K562 (cell line): ENCODE results near the gene APCDD1L. TPM values are rescaled to one million over a fixed set of nuclear protein-coding genes. Genes with fewer than 3 reads are reported as not detected.

Experiments used
- polyA plus RNA-seq, 8 experiments: library from polyadenylated mRNA; depleted of rRNA in 4 of 8; stranded (reverse) in 5 of 8; unstranded in 3 of 8; fragments of >200 nt; fragmentation: Nextera tagmentation in 2 of 8; fragmentation: Illumina TruSeq in 1 of 8; extraction: Ambion mirVana in 2 of 8; extraction: Trizol in 1 of 8; gene quantifications; 2 replicates each; pipeline versions ENCODE4 v1.2.1 to v1.2.3, GENCODE V29; 2011 to 2014; ENCODE audit warnings: inconsistent platforms in 1 of 8, missing spikeins in 1 of 8
- total RNA-seq, 7 experiments: library from RNA; depleted of rRNA in 6 of 7; stranded (reverse); fragments of >200 nt in 6 of 7; fragmentation: Illumina TruSeq in 2 of 7; extraction: Trizol in 2 of 7; gene quantifications; 2 replicates each; pipeline versions ENCODE4 v1.2.1 to v1.2.3, GENCODE V29; 2011 to 2021; ENCODE audit warnings: low replicate concordance in 1 of 7

The APCDD1L gene
- total and polyA plus RNA-seq, 9 of the 15 experiments (the other 6 are each of a cell fraction or from before 2014, with no cell fraction given) = not detected

Other genes with a start within 250 kb of the APCDD1L start
- gene RAB22A, start 205.7 kb downstream of the APCDD1L start, total RNA-seq (2014; rRNA removed) = 5.3 and 8.0 TPM in 2 replicates
- 6.9 and 7.5 TPM in 2 replicates for gene RAB22A, start 205.7 kb downstream of the APCDD1L start, total RNA-seq (2014; rRNA removed; fragmentation: Illumina TruSeq; extraction: Trizol)
- gene RAB22A, start 205.7 kb downstream of the APCDD1L start, total RNA-seq (2015; rRNA removed; fragmentation: Illumina TruSeq; extraction: Trizol) = 6.4 and 7.4 TPM in 2 replicates
- gene RAB22A, start 205.7 kb downstream of the APCDD1L start, total RNA-seq (2021) = 6.7 and 7.3 TPM in 2 replicates
- gene RAB22A, start 205.7 kb downstream of the APCDD1L start, polyA plus RNA-seq (2011; rRNA removed) = 5.7 and 7.6 TPM in 2 replicates
- gene RAB22A, start 205.7 kb downstream of the APCDD1L start, polyA plus RNA-seq (2014; fragmentation: Illumina TruSeq; extraction: Trizol) = 3.8 and 4.2 TPM in 2 replicates
- 1 to 10 TPM; 1.1 to 1.9 TPM for gene RAB22A, start 205.7 kb downstream of the APCDD1L start, polyA plus RNA-seq (2014; fragmentation: Nextera tagmentation; extraction: Ambion mirVana)
- gene RAB22A, start 205.7 kb downstream of the APCDD1L start, polyA plus RNA-seq (2014; rRNA removed) = 4.3 and 5.4 TPM in 2 replicates
- 9.4 and 10.5 TPM in 2 replicates for gene VAPB, start 126.2 kb downstream of the APCDD1L start, total RNA-seq (2014; rRNA removed)
- gene VAPB, start 126.2 kb downstream of the APCDD1L start, total RNA-seq (2014; rRNA removed; fragmentation: Illumina TruSeq; extraction: Trizol) = 27.9 and 29.5 TPM in 2 replicates
- 22.7 and 25.7 TPM in 2 replicates for gene VAPB, start 126.2 kb downstream of the APCDD1L start, total RNA-seq (2015; rRNA removed; fragmentation: Illumina TruSeq; extraction: Trizol)
- gene VAPB, start 126.2 kb downstream of the APCDD1L start, total RNA-seq (2021) = 50.7 and 50.8 TPM in 2 replicates
- gene VAPB, start 126.2 kb downstream of the APCDD1L start, polyA plus RNA-seq (2011; rRNA removed) = 22.6 and 40.3 TPM in 2 replicates
- gene VAPB, start 126.2 kb downstream of the APCDD1L start, polyA plus RNA-seq (2014; fragmentation: Illumina TruSeq; extraction: Trizol) = 51.0 and 51.2 TPM in 2 replicates
- 1 to 10 TPM; 3.4 to 8.4 TPM for gene VAPB, start 126.2 kb downstream of the APCDD1L start, polyA plus RNA-seq (2014; fragmentation: Nextera tagmentation; extraction: Ambion mirVana)
- gene VAPB, start 126.2 kb downstream of the APCDD1L start, polyA plus RNA-seq (2014; rRNA removed) = 32.7 and 34.3 TPM in 2 replicates
- gene STX16, start 135.9 kb upstream of the APCDD1L start, total RNA-seq (2014; rRNA removed) = 11.9 and 14.7 TPM in 2 replicates
- gene STX16, start 135.9 kb upstream of the APCDD1L start, total RNA-seq (2014; rRNA removed; fragmentation: Illumina TruSeq; extraction: Trizol) = 13.4 and 14.3 TPM in 2 replicates
- 11.2 and 12.0 TPM in 2 replicates for gene STX16, start 135.9 kb upstream of the APCDD1L start, total RNA-seq (2015; rRNA removed; fragmentation: Illumina TruSeq; extraction: Trizol)
- 26.9 and 30.2 TPM in 2 replicates for gene STX16, start 135.9 kb upstream of the APCDD1L start, total RNA-seq (2021)
- 36.0 and 43.5 TPM in 2 replicates for gene STX16, start 135.9 kb upstream of the APCDD1L start, polyA plus RNA-seq (2011; rRNA removed)
- 37.8 and 38.4 TPM in 2 replicates for gene STX16, start 135.9 kb upstream of the APCDD1L start, polyA plus RNA-seq (2014; fragmentation: Illumina TruSeq; extraction: Trizol)
- 1 to 10 TPM; 4.4 to 4.9 TPM for gene STX16, start 135.9 kb upstream of the APCDD1L start, polyA plus RNA-seq (2014; fragmentation: Nextera tagmentation; extraction: Ambion mirVana)
- gene STX16, start 135.9 kb upstream of the APCDD1L start, polyA plus RNA-seq (2014; rRNA removed) = 39.5 and 45.4 TPM in 2 replicates
- gene NPEPL1, start 177.4 kb upstream of the APCDD1L start, total RNA-seq (2014; rRNA removed) = 1.1 and 1.4 TPM in 2 replicates
- 0.22 and 0.29 TPM in 2 replicates for gene NPEPL1, start 177.4 kb upstream of the APCDD1L start, total RNA-seq (2014; rRNA removed; fragmentation: Illumina TruSeq; extraction: Trizol)
- 1.7 and 1.9 TPM in 2 replicates for gene NPEPL1, start 177.4 kb upstream of the APCDD1L start, total RNA-seq (2015; rRNA removed; fragmentation: Illumina TruSeq; extraction: Trizol)
- gene NPEPL1, start 177.4 kb upstream of the APCDD1L start, total RNA-seq (2021) = 2.3 and 3.9 TPM in 2 replicates
- 0.36 and 1.6 TPM in 2 replicates for gene NPEPL1, start 177.4 kb upstream of the APCDD1L start, polyA plus RNA-seq (2011; rRNA removed)
- gene NPEPL1, start 177.4 kb upstream of the APCDD1L start, polyA plus RNA-seq (2014; fragmentation: Illumina TruSeq; extraction: Trizol) = 0.94 and 1.8 TPM in 2 replicates
- under 1 TPM; 0.04 to 0.07 TPM for gene NPEPL1, start 177.4 kb upstream of the APCDD1L start, polyA plus RNA-seq (2014; fragmentation: Nextera tagmentation; extraction: Ambion mirVana)
- 5.0 and 5.6 TPM in 2 replicates for gene NPEPL1, start 177.4 kb upstream of the APCDD1L start, polyA plus RNA-seq (2014; rRNA removed)